ENCODE data around the gene MICA. TPM values are rescaled to one million over a fixed set of nuclear protein-coding genes. Genes with fewer than 3 reads are reported as not detected.

The MICA gene
- polyA plus RNA-seq, 2 of the 4 experiments (the other 2 are of a cell fraction), result 20.5 to 22.8 TPM

DNA sequence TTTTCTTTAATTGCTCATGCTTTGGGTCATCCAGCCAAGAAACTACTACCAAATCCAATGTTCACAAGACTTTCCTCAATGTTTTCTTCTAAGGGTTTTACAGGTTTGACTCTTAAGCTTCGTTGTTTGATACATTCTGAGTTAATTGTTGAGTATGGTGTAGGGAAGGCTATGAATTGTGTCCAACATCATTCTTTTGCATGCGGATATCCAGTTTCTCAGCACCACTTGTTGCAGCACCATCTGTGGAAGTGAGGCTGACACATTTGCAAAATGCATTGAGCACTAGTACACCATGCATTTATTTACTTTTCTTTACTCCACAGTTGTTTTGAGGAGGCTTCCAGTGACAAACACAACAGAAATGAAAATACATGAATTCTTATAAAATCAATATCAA lies 17.2 kb downstream of the MICA start (continued):
- TF ChIP-seq, protein P1, sequence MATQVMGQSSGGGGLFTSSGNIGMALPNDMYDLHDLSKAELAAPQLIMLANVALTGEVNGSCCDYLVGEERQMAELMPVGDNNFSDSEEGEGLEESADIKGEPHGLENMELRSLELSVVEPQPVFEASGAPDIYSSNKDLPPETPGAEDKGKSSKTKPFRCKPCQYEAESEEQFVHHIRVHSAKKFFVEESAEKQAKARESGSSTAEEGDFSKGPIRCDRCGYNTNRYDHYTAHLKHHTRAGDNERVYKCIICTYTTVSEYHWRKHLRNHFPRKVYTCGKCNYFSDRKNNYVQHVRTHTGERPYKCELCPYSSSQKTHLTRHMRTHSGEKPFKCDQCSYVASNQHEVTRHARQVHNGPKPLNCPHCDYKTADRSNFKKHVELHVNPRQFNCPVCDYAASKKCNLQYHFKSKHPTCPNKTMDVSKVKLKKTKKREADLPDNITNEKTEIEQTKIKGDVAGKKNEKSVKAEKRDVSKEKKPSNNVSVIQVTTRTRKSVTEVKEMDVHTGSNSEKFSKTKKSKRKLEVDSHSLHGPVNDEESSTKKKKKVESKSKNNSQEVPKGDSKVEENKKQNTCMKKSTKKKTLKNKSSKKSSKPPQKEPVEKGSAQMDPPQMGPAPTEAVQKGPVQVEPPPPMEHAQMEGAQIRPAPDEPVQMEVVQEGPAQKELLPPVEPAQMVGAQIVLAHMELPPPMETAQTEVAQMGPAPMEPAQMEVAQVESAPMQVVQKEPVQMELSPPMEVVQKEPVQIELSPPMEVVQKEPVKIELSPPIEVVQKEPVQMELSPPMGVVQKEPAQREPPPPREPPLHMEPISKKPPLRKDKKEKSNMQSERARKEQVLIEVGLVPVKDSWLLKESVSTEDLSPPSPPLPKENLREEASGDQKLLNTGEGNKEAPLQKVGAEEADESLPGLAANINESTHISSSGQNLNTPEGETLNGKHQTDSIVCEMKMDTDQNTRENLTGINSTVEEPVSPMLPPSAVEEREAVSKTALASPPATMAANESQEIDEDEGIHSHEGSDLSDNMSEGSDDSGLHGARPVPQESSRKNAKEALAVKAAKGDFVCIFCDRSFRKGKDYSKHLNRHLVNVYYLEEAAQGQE (IDR thresholded peaks at IDR 0.05), result no peak
- TF ChIP-seq RNF2 (IDR thresholded peaks at IDR 0.05; ENCODE audit: borderline replicate concordance, low read depth) (no peak), HEYL (CRISPR knock-in tag; IDR thresholded peaks at IDR 0.05) (no peak), JUN (IDR thresholded peaks at IDR 0.05) (no peak), KDM1A (IDR thresholded peaks at IDR 0.05; ENCODE audit: low read depth) (no peak), ZFP36 (IDR thresholded peaks at IDR 0.05; ENCODE audit: borderline replicate concordance, partially characterized antibody) (no peak)

DNA sequence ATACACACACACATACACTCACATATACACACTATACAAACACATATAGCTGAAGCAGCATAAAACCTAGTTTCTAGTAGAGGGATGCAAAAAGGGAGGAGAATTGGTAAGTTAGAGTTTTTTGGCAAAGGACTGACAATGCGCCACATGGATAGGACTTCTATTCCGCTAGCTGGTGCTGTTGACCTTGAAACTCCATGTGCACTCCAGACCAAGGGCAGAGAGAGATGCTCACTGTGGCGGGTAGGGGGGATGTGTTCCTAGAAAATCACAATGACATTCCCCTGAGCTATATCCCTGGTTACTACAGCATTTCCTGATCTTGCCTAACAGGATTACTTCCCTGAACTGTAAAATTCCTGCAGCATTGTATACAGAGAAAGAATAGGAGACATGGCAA lies 19.2 kb downstream of the MICA start:
- CTCF ChIA-PET, result interaction anchor here (1.2 to 1.8 kb wide), 2 partner anchors 18 to 20 kb away, joined by 3 to 7 read pairs; no protein-coding TSS in a partner anchor

DNA sequence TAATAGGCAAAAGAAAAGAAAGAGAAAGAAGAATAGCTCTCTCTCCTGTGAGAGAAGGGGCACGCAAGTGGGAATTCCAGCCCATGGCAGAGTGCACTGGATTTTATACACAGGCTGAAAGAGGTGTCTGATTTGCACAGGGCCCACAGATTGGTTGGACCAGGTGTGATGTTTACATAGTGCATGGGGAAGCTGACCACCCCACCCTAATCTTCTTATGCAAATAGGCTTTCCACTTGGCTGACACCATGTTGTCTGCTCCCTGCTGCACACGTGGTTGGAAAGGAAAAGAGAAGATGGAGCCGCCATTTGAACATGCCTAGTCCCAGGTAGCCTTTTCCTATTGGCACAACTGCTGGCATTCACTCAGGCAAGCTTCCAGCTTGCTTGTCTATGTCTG lies 20.2 kb downstream of the MICA start:
- no peak overlapping the region for H3K4me3 ChIP-seq
- no peaks in the 10 kb centered on the region for H3K4me1 ChIP-seq
- ATAC-seq (no peak), FAIRE-seq (no peak), DNase-seq (ENCODE audit: low read depth in 1 of 2, low spot score in 1 of 2) (no peak)
- POLR2A ChIA-PET, result no interaction called here
- TF ChIP-seq ZSCAN20 (CRISPR knock-in tag; IDR thresholded peaks at IDR 0.05) (no peak), KDM1A (IDR thresholded peaks at IDR 0.05; ENCODE audit: low read depth) (no peak), HDAC2 (IDR thresholded peaks at IDR 0.05) (no peak), BHLHE40 (IDR thresholded peaks at IDR 0.05; ENCODE audit: low read depth, low read length) (no peak), NFE2L2 (conservative IDR thresholded peaks at IDR 0.05; ENCODE audit: low read length) (no peak), EHF (CRISPR knock-in tag; IDR thresholded peaks at IDR 0.05) (no peak), HEYL (CRISPR knock-in tag; IDR thresholded peaks at IDR 0.05) (no peak), EHMT2 (IDR thresholded peaks at IDR 0.05; ENCODE audit: low read depth) (no peak), HOXA7 (CRISPR knock-in tag; IDR thresholded peaks at IDR 0.05) (no peak), POLR2AphosphoS2 (conservative IDR thresholded peaks at IDR 0.05; ENCODE audit: low read length) (no peak), RFX5 (IDR thresholded peaks at IDR 0.05) (no peak)
- TF ChIP-seq, protein P2, sequence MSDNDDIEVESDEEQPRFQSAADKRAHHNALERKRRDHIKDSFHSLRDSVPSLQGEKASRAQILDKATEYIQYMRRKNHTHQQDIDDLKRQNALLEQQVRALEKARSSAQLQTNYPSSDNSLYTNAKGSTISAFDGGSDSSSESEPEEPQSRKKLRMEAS (IDR thresholded peaks at IDR 0.05), result no peak
- TF ChIP-seq, protein P3, sequence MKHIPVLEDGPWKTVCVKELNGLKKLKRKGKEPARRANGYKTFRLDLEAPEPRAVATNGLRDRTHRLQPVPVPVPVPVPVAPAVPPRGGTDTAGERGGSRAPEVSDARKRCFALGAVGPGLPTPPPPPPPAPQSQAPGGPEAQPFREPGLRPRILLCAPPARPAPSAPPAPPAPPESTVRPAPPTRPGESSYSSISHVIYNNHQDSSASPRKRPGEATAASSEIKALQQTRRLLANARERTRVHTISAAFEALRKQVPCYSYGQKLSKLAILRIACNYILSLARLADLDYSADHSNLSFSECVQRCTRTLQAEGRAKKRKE (CRISPR knock-in tag; IDR thresholded peaks at IDR 0.05; ENCODE audit: low read depth), result no peak
- 24% methylated on average over 3 of the region's 3 CpGs for WGBS (ENCODE audit: missing lambda C conversion rate)
- H3K27ac ChIP-seq, result no peak overlapping the region
- CTCF ChIA-PET, result interaction anchor here (1.2 to 1.8 kb wide), 2 partner anchors 17 to 19 kb away, joined by 3 to 7 read pairs; no protein-coding TSS in a partner anchor
- H3K4me2 ChIP-seq, result no peak overlapping the region
- no peaks in the 10 kb centered on the region for H3K9me3 ChIP-seq

More for the DNA sequence above, 19.2 kb downstream of the MICA start:
- Histone ChIP-seq H3K27ac (no peak overlapping the region), H3K4me2 (no peak overlapping the region), H3K9me3 (no peaks in the 10 kb centered on the region), H3K4me3 (no peak overlapping the region), H3K4me1 (no peaks in the 10 kb centered on the region)
- no peak for ATAC-seq
- TF ChIP-seq ZC3H11A (IDR thresholded peaks at IDR 0.05) (no peak), ESRRA (IDR thresholded peaks at IDR 0.05; ENCODE audit: borderline replicate concordance, low read length) (no peak), KDM5A (IDR thresholded peaks at IDR 0.05) (no peak), MYC (IDR thresholded peaks at IDR 0.05; ENCODE audit: borderline replicate concordance, low read length) (no peak), FOXS1 (CRISPR knock-in tag; IDR thresholded peaks at IDR 0.05) (no peak), RNF2 (IDR thresholded peaks at IDR 0.05; ENCODE audit: borderline replicate concordance, low read depth) (no peak), ZFP36 (IDR thresholded peaks at IDR 0.05; ENCODE audit: borderline replicate concordance, partially characterized antibody) (no peak), EP300 (IDR thresholded peaks at IDR 0.05) (no peak)
- TF ChIP-seq, protein P4, sequence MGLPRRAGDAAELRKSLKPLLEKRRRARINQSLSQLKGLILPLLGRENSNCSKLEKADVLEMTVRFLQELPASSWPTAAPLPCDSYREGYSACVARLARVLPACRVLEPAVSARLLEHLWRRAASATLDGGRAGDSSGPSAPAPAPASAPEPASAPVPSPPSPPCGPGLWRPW (IDR thresholded peaks at IDR 0.05), result no peak
- TF ChIP-seq, protein P5, sequence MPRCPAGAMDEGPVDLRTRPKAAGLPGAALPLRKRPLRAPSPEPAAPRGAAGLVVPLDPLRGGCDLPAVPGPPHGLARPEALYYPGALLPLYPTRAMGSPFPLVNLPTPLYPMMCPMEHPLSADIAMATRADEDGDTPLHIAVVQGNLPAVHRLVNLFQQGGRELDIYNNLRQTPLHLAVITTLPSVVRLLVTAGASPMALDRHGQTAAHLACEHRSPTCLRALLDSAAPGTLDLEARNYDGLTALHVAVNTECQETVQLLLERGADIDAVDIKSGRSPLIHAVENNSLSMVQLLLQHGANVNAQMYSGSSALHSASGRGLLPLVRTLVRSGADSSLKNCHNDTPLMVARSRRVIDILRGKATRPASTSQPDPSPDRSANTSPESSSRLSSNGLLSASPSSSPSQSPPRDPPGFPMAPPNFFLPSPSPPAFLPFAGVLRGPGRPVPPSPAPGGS (IDR thresholded peaks at IDR 0.05), result no peak
- POLR2A ChIA-PET, result no interaction called here
- no peak for FAIRE-seq
- DNase-seq (ENCODE audit: low read depth in 1 of 2, low spot score in 1 of 2), result no peak
- 82% methylated on average over 3 of the region's 3 CpGs for WGBS (ENCODE audit: missing lambda C conversion rate)
